NOMO-1 (cell line): ENCODE results near the gene DAB2IP.

Experiments used
- DNase-seq, 2 experiments: peaks; one replicate each; lab custom pipeline; 2025; ENCODE audit not compliant: unreplicated experiment in 2 of 2; lab: John Stamatoyannopoulos, UW

Gene DAB2IP

GRCh38 chr9:121682926-121683515, 31.6 kb downstream of the DAB2IP start:
- DNase-seq: no peak

GRCh38 chr9:121683652-121684051, 32.2 kb downstream of the DAB2IP start:
- no peak for DNase-seq

- peak in 1 of 2 experiments; percentile 25 for DNase-seq
Measured at GRCh38 chr9:121684381-121685145, 33.1 kb downstream of the DAB2IP start.

GRCh38 chr9:121685146-121685794, 33.8 kb downstream of the DAB2IP start:
- no peak for DNase-seq

- DNase-seq: no peak
Measured at GRCh38 chr9:121685795-121686377, 34.5 kb downstream of the DAB2IP start.

- peak; percentile 28 to 38 for DNase-seq
Measured at GRCh38 chr9:121686930-121687541, 35.6 kb downstream of the DAB2IP start.

GRCh38 chr9:121688146-121688680, 36.8 kb downstream of the DAB2IP start:
- DNase-seq: no peak

GRCh38 chr9:121688681-121689080, 37.2 kb downstream of the DAB2IP start:
- DNase-seq: no peak

GRCh38 chr9:121689461-121690157, 38.2 kb downstream of the DAB2IP start:
- DNase-seq: no peak

- no peak for DNase-seq
Measured at GRCh38 chr9:121690316-121690715, 38.9 kb downstream of the DAB2IP start.

GRCh38 chr9:121690766-121691165, 39.3 kb downstream of the DAB2IP start:
- no peak for DNase-seq

GRCh38 chr9:121691890-121692289, 40.5 kb downstream of the DAB2IP start:
- DNase-seq: no peak

- no peak for DNase-seq
Measured at GRCh38 chr9:121692606-121693387, 41.4 kb downstream of the DAB2IP start.

GRCh38 chr9:121693388-121693670, 41.9 kb downstream of the DAB2IP start:
- DNase-seq: no peak

- DNase-seq: no peak
Measured at GRCh38 chr9:121694001-121694400, 42.6 kb downstream of the DAB2IP start.

GRCh38 chr9:121694600-121694999, 43.2 kb downstream of the DAB2IP start:
- DNase-seq: no peak

GRCh38 chr9:121696930-121697329, 45.5 kb downstream of the DAB2IP start:
- peak; percentile 34 to 38 for DNase-seq

- peak; percentile 48 to 49 for DNase-seq
Measured at GRCh38 chr9:121698627-121699570, 47.5 kb downstream of the DAB2IP start.
